K562 (cell line): ENCODE data around the gene RBMS1. TPM values are rescaled to one million over a fixed set of nuclear protein-coding genes. Genes with fewer than 3 reads are reported as not detected.

Source experiments
- ATAC-seq: fragments of 200-7000 bp; cut with Tn5 transposase; 3 replicates; pipeline ENCODE4 v1.9.1; 2020; ENCODE audit warnings: moderate library complexity
- BruUV-seq: library from RNA; stranded (reverse); fragments of 400-500 nt; replicated peaks from 2 replicates; lab custom pipeline; 2021; lab: Mats Ljungman, UMichigan
- CTCF ChIA-PET: fragments of 300-600 bp; formaldehyde crosslinking; extraction: SDS; loops from one replicate; lab custom pipeline; 2021; ENCODE audit warnings: low intra/inter-chr PET ratio; lab: Yijun Ruan, JAX
- POLR2A ChIA-PET: fragments of 300-600, 350-650 bp; sonication (Branson Sonifier 250); formaldehyde crosslinking; extraction: SDS; loops from one replicate; lab custom pipeline; 2021; ENCODE audit warnings: antibody characterized with exemption, inconsistent platforms; lab: Yijun Ruan, JAX
- DNase-seq, 4 experiments: peaks; one replicate each; pipeline versions ENCODE4 v3.0.0 to v3.0.0-alpha.2; 2011 to 2018; ENCODE audit warnings: low spot score in 3 of 4, mixed read lengths in 3 of 4; ENCODE audit errors: extremely low read depth in 1 of 4
- FAIRE-seq: peaks from 2 replicates; lab custom pipeline; 2011; peaks lifted over from hg19 to GRCh38; lab: Jason Lieb, UNC
- H2AFZ ChIP-seq: 2 replicates; pipeline ENCODE4 v1.6.0; 2011; ENCODE audit warnings: low read depth, low read length, control low read depth, inconsistent platforms
- H3K27ac ChIP-seq: fragments of 200-600 bp; 3 replicates; pipeline ENCODE4 v1.8.0; 2011; ENCODE audit warnings: low read depth, mild to moderate bottlenecking, control low read depth, inconsistent platforms, low read length, moderate library complexity, mixed read lengths; ENCODE audit errors: extremely low read depth
- H3K27me3 ChIP-seq, 2 experiments: fragments of 300-600 bp in 1 of 2; 2 replicates in 1 of 2; 3 replicates in 1 of 2; pipeline versions ENCODE4 v1.6.0 to v1.8.0; 2011; ENCODE audit warnings: inconsistent platforms in 2 of 2, low read length in 2 of 2, mild to moderate bottlenecking in 1 of 2, mixed read lengths in 1 of 2, moderate library complexity in 1 of 2; ENCODE audit not compliant: control insufficient read depth in 2 of 2, insufficient read depth in 2 of 2
- H3K36me3 ChIP-seq: fragments of 300-600 bp; 3 replicates; pipeline ENCODE4 v1.8.0; 2011; ENCODE audit warnings: mild to moderate bottlenecking, low read length, inconsistent platforms; ENCODE audit not compliant: control insufficient read depth, insufficient read depth
- H3K4me1 ChIP-seq, 2 experiments: fragments of 200-600 bp in 1 of 2; replicated peaks in 1 of 2; 2 replicates in 1 of 2; 3 replicates in 1 of 2; pipeline versions ENCODE4 v1.5.1 to v1.8.0; 2011; ENCODE audit warnings: inconsistent platforms in 2 of 2, low read length in 2 of 2, mild to moderate bottlenecking in 1 of 2, mixed read lengths in 1 of 2, moderate library complexity in 1 of 2; ENCODE audit not compliant: control insufficient read depth in 2 of 2, insufficient read depth in 2 of 2
- H3K4me2 ChIP-seq: 2 replicates; pipeline ENCODE4 v1.6.1; 2011; ENCODE audit warnings: low read length, control low read depth, inconsistent platforms, mixed read lengths; ENCODE audit not compliant: insufficient read depth
- H3K4me3 ChIP-seq: fragments of 200-600 bp; sonication (generic), shearing (Covaris generic); 2 replicates; pipeline ENCODE4 v1.5.1; 2016; ENCODE audit warnings: control low read depth, inconsistent platforms
- H3K79me2 ChIP-seq: fragments of 200-600 bp; 3 replicates; pipeline ENCODE4 v1.8.0; 2011; ENCODE audit warnings: low read length, inconsistent platforms; ENCODE audit not compliant: control insufficient read depth, insufficient read depth
- H3K9ac ChIP-seq, 2 experiments: 2 replicates each; pipeline versions ENCODE4 v1.6.0 to v1.6.1; 2011; ENCODE audit warnings: low read depth in 2 of 2, low read length in 2 of 2, control low read depth in 1 of 2, inconsistent platforms in 1 of 2, mild to moderate bottlenecking in 1 of 2, mixed read lengths in 1 of 2; ENCODE audit not compliant: insufficient read depth in 1 of 2
- H3K9me1 ChIP-seq: one replicate; pipeline ENCODE4 v1.6.0; 2011; ENCODE audit warnings: inconsistent platforms, mild to moderate bottlenecking, low read length, moderate library complexity; ENCODE audit not compliant: control insufficient read depth, insufficient read depth
- H3K9me3 ChIP-seq: replicated peaks from 2 replicates; pipeline ENCODE4 v1.5.1; 2011; ENCODE audit warnings: low read depth, low read length, inconsistent platforms; ENCODE audit not compliant: control insufficient read depth, insufficient read depth
- H4K20me1 ChIP-seq: replicated peaks from 2 replicates; pipeline ENCODE4 v1.6.1; 2011; ENCODE audit warnings: low read length, inconsistent platforms, mixed read lengths; ENCODE audit not compliant: control insufficient read depth, insufficient read depth
- ELF4 ChIP-seq: fragments of 450-650 bp; formaldehyde crosslinking; IDR thresholded peaks from 2 replicates; pipeline ENCODE4 v1.4.0; 2022; ENCODE audit warnings: missing genetic modification characterization
- ERF ChIP-seq: fragments of 450-650 bp; formaldehyde crosslinking; IDR thresholded peaks from 2 replicates; pipeline ENCODE4 v1.4.0; 2020; ENCODE audit warnings: mild to moderate bottlenecking, mixed read lengths
- ETV6 ChIP-seq, 3 experiments: fragments of 150-350 bp in 1 of 3; sonication (generic) in 1 of 3; formaldehyde crosslinking in 1 of 3; IDR thresholded peaks; 2 replicates each; pipeline versions ENCODE4 v1.6.1 to v1.8.0; 2014 to 2022; ENCODE audit warnings: borderline replicate concordance in 2 of 3, low read depth in 2 of 3, antibody characterized with exemption in 1 of 3, low read length in 1 of 3, mild to moderate bottlenecking in 1 of 3, missing genetic modification reagents in 1 of 3
- FOXK2 ChIP-seq, 2 experiments: fragments of 450-650 bp; IDR thresholded peaks in 1 of 2; conservative IDR thresholded peaks in 1 of 2; 2 replicates each; pipeline ENCODE4 v1.6.1; 2016; ENCODE audit warnings: low read depth in 2 of 2, mild to moderate bottlenecking in 1 of 2
- NFIC ChIP-seq: fragments of 450-650 bp; IDR thresholded peaks from 2 replicates; pipeline ENCODE4 v1.6.1; 2017; ENCODE audit warnings: mild to moderate bottlenecking, inconsistent platforms
- NFIX ChIP-seq: fragments of 250-450 bp; sonication (Bioruptor Pico); IDR thresholded peaks from 2 replicates; pipeline ENCODE4 v1.4.0; 2020; ENCODE audit warnings: low read depth, mild to moderate bottlenecking, moderate library complexity
- RCOR1 ChIP-seq, 2 experiments: IDR thresholded peaks; 2 replicates each; pipeline ENCODE4 v1.6.1; 2012; ENCODE audit warnings: low read depth in 2 of 2, low read length in 2 of 2, borderline replicate concordance in 1 of 2, improper control_type of control experiment in 1 of 2
- TGIF2 ChIP-seq: sonication (generic); formaldehyde crosslinking; IDR thresholded peaks from 2 replicates; pipeline ENCODE4 v1.8.1; 2022; ENCODE audit warnings: mild to moderate bottlenecking, missing genetic modification reagents, moderate library complexity
- XRCC3 ChIP-seq: fragments of 450-650 bp; IDR thresholded peaks from 2 replicates; pipeline ENCODE4 v1.6.1; 2017; ENCODE audit warnings: mild to moderate bottlenecking, moderate library complexity
- ZNF24 ChIP-seq: fragments of 450-650 bp; IDR thresholded peaks from 2 replicates; pipeline ENCODE4 v1.6.1; 2016
- ZNF79 ChIP-seq: fragments of 250-450 bp; sonication (Bioruptor Pico); IDR thresholded peaks from 2 replicates; pipeline ENCODE4 v1.4.0; 2020; ENCODE audit warnings: low read depth, mild to moderate bottlenecking, moderate library complexity
- WGBS: fragments of 100-300 bp; shearing (Covaris generic); methylation state at CpG from one replicate; pipeline ENCODE4 v1.1.6; 2016; ENCODE audit warnings: low coverage, mixed read lengths; ENCODE audit not compliant: insufficient coverage; ENCODE audit errors: missing lambda C conversion rate; 5-methylcytosine and 5-hydroxymethylcytosine counted together
- in situ Hi-C: fragments of 300-500 bp; cut with MboI; formaldehyde crosslinking; loops from 4 replicates; pipeline ENCODE4 v1.15.0; 2018; ENCODE audit warnings: inconsistent platforms, mixed read lengths
- intact Hi-C: fragments of 100-400 bp; cut with micrococcal nuclease; formaldehyde crosslinking; loops from 2 replicates; pipeline ENCODE4 v1.14.2; 2022
- polyA plus RNA-seq, 8 experiments: library from polyadenylated mRNA; depleted of rRNA in 4 of 8; stranded (reverse) in 5 of 8; unstranded in 3 of 8; fragments of >200 nt; fragmentation: Nextera tagmentation in 2 of 8; fragmentation: Illumina TruSeq in 1 of 8; extraction: Ambion mirVana in 2 of 8; extraction: Trizol in 1 of 8; gene quantifications; 2 replicates each; pipeline versions ENCODE4 v1.2.1 to v1.2.3, GENCODE V29; 2011 to 2014; ENCODE audit warnings: inconsistent platforms in 1 of 8, missing spikeins in 1 of 8
- total RNA-seq, 7 experiments: library from RNA; depleted of rRNA in 6 of 7; stranded (reverse); fragments of >200 nt in 6 of 7; fragmentation: Illumina TruSeq in 2 of 7; extraction: Trizol in 2 of 7; gene quantifications; 2 replicates each; pipeline versions ENCODE4 v1.2.1 to v1.2.3, GENCODE V29; 2011 to 2021; ENCODE audit warnings: low replicate concordance in 1 of 7

The RBMS1 gene
- total and polyA plus RNA-seq, 9 of the 15 experiments (the other 6 are each of a cell fraction or from before 2014, with no cell fraction given), result 0.04 to 0.31 (median 0.09) TPM; not detected in 6

DNA sequence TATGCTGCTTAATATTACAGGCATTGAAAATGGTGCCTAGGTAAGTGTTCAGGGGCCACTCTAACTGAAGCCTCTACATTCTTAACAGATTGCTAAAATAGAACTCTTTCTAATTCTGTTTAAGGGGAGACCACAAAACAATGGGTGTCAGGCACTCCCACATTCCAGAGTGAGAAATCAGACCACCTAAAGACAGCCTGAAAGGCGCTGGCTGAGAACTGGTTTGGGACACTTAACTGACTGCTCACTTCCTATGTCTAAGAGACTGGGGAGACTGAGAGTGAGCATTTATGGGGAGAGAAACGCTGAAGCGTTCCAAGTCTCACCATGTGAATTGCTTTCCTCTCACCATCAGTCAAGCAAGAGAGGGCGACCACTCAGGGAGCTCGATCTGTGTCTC, 184.7 kb downstream of the RBMS1 start (continued):
- TF ChIP-seq RCOR1 (IDR thresholded peaks at IDR 0.05; ENCODE audit: borderline replicate concordance in 1 of 2, low read depth in 2 of 2, low read length in 2 of 2) (no peak), ZNF79 (no peak), TGIF2 (no peak), ELF4 (CRISPR knock-in tag) (no peak), ZNF24 (no peak), FOXK2 (conservative IDR thresholded peaks at IDR 0.05 in 1 of 2, IDR thresholded peaks at IDR 0.05 in 1 of 2; ENCODE audit: low read depth in 2 of 2) (no peak), ERF (CRISPR knock-in tag) (no peak), XRCC3 (no peak)

DNA sequence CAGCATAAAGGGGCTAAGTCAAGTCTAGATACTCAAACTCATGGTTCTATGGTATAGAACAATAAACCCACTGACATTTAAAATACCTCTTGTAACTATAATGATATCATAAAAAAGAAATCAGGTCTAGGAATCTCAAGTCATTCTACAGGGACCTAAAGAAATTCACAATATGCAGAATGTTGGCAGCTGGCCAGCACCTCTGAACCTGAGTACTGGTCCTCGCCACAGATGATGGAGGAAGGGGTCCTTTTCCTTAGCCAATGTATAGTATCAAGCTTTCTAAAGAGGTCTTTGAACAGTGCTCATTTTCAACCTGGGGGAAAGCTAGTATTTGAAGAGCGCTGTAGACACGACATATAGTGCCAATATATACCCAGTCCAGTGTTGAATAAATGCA, 185.1 kb downstream of the RBMS1 start:
- FAIRE-seq (no peak), DNase-seq (no peak), ATAC-seq (no peak)
- Histone ChIP-seq H3K4me1 (no peaks in the 10 kb centered on the region), H3K79me2 (no peaks in the 10 kb centered on the region), H3K36me3 (no peaks in the 10 kb centered on the region), H3K4me2 (no peak overlapping the region), H3K27ac (no peak overlapping the region), H4K20me1 (no peaks in the 10 kb centered on the region), H3K27me3 (no peaks in the 10 kb centered on the region), H2AFZ (no peak overlapping the region), H3K9me1 (no peaks in the 10 kb centered on the region), H3K9me3 (no peaks in the 10 kb centered on the region; the same call in 1 of the 2 replicates), H3K9ac (no peak overlapping the region), H3K4me3 (no peak overlapping the region)
- TF ChIP-seq NFIX (CRISPR knock-in tag) (peak; percentile 56; the same call in 1 of the 2 replicates), ETV6 (IDR thresholded peaks at IDR 0.05; ENCODE audit: borderline replicate concordance in 1 of 2, low read depth in 2 of 2, low read length in 1 of 2) (no peak), ETV6 (CRISPR knock-in tag; IDR thresholded peaks at IDR 0.05; ENCODE audit: borderline replicate concordance) (no peak), NFIC (peak; percentile 75)
- CTCF ChIA-PET, result no interaction called here
- no TSS peak for BruUV-seq
- POLR2A ChIA-PET, result no interaction called here
- intact Hi-C loops (no loop called here), in situ Hi-C loops (no loop called here)
- 0% methylated on average over 3 of the region's 3 CpGs for whole genome bisulfite sequencing
